NCI-H1694 (cell line): ENCODE results near the gene PIK3C2G.

ENCODE experiments used
- DNase-seq: peaks from one replicate; lab custom pipeline; 2025; lab: John Stamatoyannopoulos, UW

Gene PIK3C2G

GRCh38 chr12:18343708-18344107, 82.4 kb downstream of the PIK3C2G start:
- no peak for DNase-seq

DNA sequence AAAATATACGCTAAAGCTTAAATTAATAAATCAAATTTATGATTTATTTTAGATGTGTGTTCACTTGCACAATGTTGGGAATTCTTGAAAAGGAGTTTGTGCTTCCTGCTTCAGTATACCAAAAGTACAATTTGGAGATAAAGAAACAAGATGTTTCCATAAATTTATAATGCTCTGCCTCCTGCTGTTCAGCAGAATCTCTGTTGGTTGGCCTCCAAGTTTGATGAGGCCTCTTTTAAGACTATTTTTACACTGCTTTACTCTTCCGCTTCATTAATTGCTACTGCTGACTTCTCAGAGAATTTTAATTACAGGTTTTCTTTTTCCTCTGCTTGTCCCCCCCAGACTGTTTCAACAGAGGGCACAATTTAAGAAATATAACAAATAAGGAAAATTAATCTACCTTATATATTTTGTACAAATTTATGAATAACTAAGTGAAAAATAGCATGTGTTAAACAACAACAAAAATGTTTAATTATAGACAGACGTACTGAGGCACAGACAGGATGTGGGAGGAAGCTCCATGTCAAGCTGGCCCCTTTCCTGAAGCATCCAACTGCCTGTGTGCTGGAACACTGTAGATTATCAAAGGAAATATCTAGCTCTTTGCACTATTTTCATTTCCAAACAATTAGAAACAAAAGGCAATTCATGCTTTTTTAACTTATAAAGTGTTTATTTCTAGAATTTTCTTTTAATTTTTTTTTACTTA, 83.9 kb downstream of the PIK3C2G start:
- DNase-seq, result no peak

DNA sequence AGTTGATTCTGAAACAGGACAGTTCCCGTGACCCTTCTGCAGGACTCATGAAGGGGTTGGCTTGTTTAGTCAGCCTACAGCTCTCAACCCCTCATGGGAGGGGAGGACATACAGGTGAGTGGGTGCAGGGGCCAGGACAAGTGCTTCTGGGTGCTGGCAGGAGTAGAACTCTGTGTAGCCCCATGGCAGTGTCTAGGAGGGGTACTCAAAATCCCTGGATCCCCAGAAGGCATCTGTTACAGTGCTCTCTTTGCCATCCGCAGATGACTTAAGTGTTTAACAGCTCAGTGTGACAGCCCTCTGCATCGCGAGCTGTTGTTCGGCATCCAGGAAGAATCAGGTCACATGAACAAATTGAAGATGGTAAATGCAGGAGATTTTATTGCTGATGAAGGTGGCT, 91.0 kb downstream of the PIK3C2G start:
- DNase-seq, result no peak

- no peak for DNase-seq
Observed at GRCh38 chr12:18355429-18355828, 94.1 kb downstream of the PIK3C2G start.

DNA sequence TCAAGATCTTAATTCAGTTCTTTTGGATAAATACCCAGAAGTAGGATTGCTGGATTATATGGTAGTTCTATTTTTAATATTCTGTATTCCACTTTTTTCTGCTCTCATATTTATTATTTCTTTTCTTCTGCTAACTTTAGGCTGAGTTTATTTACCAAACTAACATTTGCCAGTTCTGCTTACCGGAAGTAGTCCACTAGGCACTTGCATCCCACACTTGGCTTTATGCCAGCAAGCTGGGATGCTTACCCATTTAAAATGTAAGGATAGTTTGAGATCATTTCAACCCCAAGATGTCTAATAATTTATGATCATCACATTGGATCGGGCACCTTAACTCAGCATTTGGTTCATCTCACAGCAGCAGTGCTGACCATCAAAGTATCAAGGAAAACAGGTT, 96.8 kb downstream of the PIK3C2G start:
- no peak for DNase-seq

DNA sequence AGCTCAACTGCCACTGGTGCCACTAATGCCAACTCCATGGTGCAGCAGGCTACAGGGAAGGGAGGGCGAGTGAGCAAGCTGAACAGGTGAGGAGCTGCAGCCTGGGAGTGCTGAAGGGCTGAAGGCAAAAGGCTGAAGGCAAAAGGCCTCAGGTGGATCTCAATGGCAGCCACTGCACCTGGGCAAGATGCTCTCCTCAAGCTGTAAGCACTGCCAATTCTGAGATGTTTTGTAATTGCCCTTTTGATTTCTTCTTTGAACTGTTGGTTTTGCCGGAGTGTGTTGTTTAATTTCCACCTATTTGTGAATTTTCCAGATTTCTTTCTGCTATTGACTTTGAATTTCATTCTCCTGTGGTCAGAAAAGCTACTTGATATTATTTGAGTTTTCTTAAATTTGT, 97.6 kb downstream of the PIK3C2G start:
- DNase-seq, result no peak

DNA sequence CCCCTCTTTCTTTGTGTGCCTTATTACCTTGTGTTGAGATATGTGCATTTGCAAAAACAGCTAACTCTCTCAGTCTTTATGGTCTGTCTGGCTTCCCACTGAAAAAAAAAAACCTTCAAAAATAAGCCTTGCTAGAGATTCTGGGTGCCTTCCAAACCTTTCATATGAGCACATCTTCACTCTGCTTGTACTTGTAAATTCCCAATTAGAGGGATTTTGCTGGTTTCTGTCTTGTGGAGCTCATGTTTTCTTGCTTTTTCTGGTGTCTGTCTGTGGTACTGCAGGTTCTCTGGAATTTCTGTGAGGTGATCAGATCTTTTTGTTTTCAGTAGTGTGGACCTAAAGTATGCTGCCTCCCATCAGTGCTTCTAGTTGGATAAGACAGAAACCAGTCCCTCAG, 100.1 kb downstream of the PIK3C2G start:
- no peak for DNase-seq

DNA sequence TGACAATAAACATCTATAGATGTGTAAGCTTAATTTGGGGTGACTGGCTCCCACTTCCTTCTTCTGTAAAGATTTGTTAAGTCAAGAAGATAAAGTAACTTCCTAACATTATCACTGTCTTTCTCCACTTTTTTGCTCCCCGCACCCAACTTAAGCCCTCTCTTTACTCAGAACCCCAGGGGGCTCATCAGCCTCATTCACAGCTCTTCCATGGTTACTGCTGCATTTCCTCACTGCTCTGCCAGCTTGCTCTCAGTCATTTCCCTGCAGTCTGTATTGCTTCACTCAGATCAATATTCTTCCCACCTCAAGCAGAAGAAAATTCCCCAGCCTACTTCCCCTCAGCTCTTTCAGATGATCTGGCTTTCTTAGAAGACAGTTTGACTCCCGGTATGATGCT, 102.0 kb downstream of the PIK3C2G start:
- no peak for DNase-seq

DNA sequence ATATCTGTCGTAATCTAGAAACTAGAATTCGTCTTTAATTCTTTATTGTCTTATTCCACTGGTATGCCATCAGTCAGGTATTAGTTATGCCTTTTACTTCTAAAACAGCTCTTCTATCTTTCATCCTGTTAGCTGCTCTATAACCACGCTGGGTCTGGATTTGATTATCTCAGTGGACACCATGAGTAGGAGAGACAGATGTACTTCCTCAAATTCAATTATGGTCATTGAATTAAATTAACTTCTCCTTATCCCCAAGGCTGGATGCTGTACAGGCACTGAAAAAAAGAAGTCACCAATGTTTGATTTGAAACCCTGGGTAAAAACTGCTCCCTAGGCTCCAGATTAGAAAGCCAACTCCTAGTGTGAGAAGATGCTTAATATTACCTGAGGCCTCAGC, 107.3 kb downstream of the PIK3C2G start:
- no peak for DNase-seq

DNA sequence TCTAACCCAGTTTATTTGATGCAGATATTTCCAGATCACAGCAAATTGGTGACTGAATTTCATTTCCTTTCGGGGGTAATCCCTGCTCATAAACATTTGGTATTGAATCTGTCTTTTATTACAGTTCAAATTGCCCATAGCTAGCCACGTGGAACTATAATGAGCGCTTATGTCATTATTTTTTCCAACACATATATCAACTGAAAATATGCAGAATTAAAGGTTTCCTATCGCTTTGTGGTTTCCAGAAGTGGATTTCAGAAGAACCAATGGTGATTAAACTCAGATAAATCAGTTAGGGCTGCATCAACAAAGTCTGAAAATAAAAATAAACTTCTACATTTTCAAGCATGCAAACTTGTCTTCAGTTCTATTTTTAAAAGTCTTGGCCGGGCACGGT, 111.9 kb downstream of the PIK3C2G start:
- no peak for DNase-seq

DNA sequence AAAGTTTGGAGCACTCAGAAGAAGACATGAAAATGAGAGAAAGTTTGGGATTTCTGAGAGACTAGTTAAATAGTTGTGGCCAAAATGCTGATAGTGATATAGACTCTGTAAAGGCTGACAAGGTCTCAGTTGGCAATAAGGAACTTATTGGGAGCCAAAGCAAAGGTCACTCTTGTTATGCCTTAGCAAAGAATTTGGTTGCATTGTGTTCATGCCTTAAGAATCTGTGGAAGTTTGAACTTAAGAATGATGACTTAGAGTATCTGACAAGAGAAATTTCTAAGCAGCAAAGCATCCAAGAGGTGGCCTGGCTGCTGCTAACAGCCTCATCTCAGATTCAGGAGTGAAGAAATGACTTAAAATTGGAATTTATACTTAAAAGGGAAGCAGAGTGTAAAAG, 113.8 kb downstream of the PIK3C2G start:
- no peak for DNase-seq

- DNase-seq, result no peak
Observed at GRCh38 chr12:18375583-18375982, 114.3 kb downstream of the PIK3C2G start.

DNA sequence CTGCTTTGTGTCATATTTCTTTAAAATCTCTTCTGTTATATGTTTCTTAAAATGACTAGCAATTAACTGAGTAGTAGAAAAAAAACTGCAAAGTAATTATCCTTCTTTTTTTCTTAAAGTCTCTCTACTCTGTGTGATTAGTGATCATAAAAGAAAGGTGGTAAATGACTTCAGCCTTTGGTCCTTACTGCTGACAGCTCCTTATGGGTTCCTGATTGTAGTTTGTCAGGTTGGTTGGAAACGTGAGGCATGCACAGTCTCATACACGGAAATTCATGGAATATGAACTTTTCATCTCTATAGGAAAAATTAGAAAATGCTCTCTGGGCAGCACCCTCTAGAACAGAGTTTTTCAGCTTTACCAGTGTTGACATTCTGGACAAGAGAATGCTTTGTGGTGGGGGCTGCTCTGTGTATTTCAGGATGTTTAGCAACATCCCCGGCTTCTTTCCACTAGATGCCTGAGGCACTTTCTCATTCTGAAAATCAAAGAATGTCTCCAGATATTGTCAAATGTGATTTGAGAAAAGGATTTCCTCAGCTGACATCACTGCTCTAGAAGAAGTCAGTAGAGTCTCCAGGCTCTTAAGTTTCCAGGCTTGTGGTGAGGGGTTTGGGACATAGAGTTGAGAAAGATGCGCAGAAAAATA, 121.0 kb downstream of the PIK3C2G start:
- no peak for DNase-seq

- DNase-seq, result no peak
Observed at GRCh38 chr12:18383203-18383602, 121.9 kb downstream of the PIK3C2G start.

DNA sequence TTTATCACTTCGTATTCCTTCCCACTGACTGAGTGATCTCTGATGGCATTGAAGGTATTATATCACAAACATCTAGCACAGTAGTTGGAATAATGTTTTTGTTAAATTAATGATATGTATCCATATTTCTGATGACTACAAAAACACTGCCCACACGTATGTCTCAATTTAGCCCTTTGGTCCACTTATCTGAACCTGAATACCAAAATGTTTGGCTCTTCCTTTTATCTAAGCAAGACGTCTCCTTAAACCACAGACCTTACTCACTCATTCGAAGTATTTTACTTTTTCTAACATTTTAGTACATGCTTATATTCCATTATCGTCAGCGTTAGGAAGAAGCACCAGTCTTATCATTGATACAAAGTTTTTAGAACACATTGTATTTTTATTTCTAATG, 126.4 kb downstream of the PIK3C2G start:
- DNase-seq, result no peak

GRCh38 chr12:18389820-18390219, 128.5 kb downstream of the PIK3C2G start:
- DNase-seq, result no peak

- no peak for DNase-seq
Observed at GRCh38 chr12:18391151-18391550, 129.8 kb downstream of the PIK3C2G start.

- no peak for DNase-seq
Observed at GRCh38 chr12:18394742-18395141, 133.4 kb downstream of the PIK3C2G start.

DNA sequence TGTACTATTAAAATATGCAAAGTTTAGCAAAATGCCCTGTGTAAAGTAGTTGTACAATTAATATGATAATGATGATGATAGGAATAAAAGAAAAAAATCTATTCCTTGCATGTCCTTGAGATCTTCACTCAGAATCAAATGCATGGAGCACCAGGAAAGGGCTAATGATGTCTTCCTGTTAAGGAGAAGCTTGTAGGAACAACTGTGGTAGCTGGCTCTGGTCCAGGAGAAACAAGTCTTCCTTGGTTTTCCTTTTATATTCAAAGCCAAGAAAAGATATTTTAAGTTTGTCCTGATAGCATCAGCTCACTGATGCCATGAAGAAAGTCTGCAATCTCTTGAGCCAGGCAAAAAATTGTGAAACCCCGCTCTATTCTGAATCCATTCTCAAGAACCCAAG, 138.9 kb downstream of the PIK3C2G start:
- DNase-seq, result no peak

DNA sequence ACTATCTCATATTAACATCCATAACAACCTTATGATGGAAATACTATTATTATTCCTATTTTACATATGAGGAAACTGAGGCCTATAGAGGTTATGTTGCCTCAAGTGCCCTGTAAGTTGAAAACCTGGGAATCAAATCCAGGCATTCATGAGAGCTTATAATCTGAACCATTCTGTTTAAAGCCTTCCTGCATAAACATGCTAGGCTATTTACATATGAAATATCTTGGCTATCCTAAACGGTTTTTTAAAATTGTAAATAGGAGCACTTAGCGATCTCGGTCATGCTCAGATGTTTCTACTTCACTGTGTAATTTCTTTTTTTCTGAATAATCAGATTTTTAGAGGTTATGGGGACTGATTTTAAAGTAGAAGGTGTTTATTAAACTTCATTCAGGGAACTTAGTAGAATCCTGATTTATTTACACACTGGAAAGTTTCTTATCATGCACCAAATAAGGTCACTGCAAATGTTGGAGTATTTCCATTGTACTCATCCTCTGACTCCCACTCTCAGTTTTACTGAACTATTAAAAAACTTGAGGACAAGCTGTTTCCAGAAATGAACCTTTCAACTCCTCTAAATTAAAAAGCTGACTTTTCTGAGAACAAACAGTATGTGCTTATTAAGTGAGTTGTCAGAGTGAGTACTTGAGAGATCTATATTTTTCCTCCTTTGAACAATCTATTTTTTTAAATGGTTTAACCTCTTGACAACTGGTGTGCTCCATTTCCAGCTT, 141.7 kb downstream of the PIK3C2G start:
- no peak for DNase-seq

- no peak for DNase-seq
Observed at GRCh38 chr12:18411453-18411852, 150.1 kb downstream of the PIK3C2G start.

- no peak for DNase-seq
Observed at GRCh38 chr12:18414671-18415070, 153.4 kb downstream of the PIK3C2G start.

DNA sequence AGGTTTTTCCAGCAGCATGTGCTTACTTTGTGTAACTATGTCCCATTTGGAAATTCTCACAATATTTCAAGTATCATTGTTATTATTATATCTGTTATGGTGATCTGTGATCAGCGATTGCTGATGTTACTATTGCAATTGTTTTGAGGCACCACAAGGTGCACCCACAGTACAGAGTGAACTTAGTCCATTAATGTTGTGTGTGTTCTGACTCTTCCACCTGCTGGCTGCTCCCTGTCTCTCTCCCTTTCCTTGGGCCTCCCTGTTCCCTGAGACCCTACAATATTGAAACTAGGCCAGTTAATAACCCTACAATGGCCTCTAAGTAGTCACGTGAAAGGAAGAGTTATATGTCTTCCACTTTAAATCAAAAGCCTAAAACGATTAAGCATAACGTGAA, 153.9 kb downstream of the PIK3C2G start:
- no peak for DNase-seq
